GM10266 (cell line): ENCODE data around the gene BABAM2.

Experiments
- DNase-seq: peaks from one replicate; pipeline ENCODE4 v3.0.0; 2012; ENCODE audit errors: extremely low spot score
- TF ChIP-seq, protein P1 (sequence below): IDR thresholded peaks from 2 replicates; pipeline ENCODE4 v1.5.1; 2012; ENCODE audit warnings: mild to moderate bottlenecking, low read depth; ENCODE audit not compliant: control insufficient read depth, insufficient read depth; ENCODE audit errors: missing control alignments

BABAM2 gene

DNA sequence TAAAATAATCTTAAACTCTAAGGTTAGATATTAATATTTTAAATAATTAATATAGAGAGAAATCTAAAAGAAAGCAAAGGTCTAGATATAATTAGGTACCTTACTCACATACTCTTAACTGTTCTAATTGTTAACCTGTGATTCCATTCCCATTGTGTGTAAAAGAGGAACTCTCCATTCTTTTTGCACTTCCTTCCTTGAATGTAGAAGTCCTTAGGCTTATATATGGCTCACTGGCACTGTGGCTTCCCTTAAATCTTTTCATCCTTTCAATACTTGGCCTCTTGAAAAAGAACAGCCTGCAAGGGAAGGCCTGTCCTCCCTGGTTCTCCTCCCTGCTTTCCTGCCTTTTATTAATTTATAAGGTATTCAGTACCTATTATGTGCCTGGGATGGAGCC is 319.3 kb downstream of the BABAM2 start:
- TF ChIP-seq, protein P1, sequence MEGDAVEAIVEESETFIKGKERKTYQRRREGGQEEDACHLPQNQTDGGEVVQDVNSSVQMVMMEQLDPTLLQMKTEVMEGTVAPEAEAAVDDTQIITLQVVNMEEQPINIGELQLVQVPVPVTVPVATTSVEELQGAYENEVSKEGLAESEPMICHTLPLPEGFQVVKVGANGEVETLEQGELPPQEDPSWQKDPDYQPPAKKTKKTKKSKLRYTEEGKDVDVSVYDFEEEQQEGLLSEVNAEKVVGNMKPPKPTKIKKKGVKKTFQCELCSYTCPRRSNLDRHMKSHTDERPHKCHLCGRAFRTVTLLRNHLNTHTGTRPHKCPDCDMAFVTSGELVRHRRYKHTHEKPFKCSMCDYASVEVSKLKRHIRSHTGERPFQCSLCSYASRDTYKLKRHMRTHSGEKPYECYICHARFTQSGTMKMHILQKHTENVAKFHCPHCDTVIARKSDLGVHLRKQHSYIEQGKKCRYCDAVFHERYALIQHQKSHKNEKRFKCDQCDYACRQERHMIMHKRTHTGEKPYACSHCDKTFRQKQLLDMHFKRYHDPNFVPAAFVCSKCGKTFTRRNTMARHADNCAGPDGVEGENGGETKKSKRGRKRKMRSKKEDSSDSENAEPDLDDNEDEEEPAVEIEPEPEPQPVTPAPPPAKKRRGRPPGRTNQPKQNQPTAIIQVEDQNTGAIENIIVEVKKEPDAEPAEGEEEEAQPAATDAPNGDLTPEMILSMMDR = no peak

GRCh38 chr2:28210535-28210934 is 320.0 kb downstream of the BABAM2 start:
- TF ChIP-seq, protein P1 = no peak
- no peak for DNase-seq

More for the DNA sequence above, 319.3 kb downstream of the BABAM2 start:
- DNase-seq = no peak

DNA sequence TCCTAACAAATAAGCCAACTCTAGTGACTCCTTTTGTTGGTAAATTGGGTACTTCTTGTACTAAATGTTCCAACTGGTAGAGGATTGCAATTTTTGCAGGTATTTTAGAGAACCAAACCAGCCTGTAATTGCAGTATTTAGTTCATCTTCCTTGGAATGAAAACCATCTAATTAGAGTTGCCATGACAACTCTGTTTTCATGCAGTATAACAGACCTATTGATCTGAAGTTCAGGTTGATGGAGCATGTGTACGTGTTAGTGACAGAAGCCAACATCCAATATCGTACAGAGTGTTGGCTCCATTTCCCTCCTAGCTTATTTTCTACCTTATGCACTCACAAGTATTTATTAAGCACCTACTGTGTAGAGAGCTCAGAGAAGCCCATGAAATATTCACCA is 325.8 kb downstream of the BABAM2 start:
- no peak for DNase-seq
- TF ChIP-seq, protein P1 = no peak

GRCh38 chr2:28217042-28217740 is 326.7 kb downstream of the BABAM2 start:
- TF ChIP-seq, protein P1 = no peak
- DNase-seq = no peak

DNA sequence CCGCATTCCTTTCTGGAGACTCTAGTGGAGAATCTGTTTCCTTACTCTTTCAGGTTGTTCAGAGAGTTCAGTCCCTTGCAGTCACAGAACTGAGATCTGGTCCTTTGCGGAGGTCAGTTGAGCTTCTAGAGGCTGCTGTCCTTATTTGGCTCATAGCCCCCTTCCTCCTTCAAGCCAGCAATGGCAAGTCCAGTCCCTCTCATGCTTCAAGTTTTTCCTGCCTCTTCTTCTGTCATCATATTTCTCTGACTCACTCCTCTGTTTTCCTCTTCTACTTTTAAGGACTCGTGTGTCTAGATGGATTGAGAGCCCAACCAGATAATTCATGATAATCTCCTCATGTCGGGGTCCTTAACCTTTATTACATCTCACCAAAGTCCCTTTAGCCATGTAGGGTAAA is 328.6 kb downstream of the BABAM2 start:
- TF ChIP-seq, protein P1 = no peak
- no peak for DNase-seq

DNA sequence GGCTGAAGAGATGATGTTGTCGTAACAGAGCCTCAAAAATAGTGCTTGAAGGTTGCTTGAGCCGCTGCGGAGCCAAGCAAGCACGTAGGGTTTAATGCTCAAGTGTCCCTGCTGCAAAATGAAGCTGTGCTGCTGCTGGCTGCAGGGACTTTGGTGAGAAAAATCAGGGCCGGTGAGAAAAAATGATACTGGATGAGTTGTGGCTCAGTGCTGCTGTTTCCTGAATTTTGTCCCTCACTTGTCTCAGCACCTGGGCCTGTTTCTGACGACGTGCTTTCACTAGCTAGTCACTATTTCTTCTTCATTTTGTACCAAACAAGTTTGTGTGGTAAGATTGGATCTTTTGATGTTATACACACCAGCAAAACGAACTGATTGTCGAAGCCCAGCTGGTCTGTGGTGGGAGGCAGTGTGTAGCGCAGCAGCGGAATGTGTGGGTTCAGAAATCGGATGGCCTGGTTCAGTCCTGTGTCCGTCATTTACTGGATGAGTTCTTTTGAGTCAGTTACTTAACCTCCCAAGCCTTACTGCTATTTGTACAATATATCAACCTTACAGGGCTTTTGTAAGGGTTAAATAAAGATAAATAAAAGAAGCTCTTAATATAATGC is 329.3 kb downstream of the BABAM2 start:
- no peak for DNase-seq
- TF ChIP-seq, protein P1 = no peak

DNA sequence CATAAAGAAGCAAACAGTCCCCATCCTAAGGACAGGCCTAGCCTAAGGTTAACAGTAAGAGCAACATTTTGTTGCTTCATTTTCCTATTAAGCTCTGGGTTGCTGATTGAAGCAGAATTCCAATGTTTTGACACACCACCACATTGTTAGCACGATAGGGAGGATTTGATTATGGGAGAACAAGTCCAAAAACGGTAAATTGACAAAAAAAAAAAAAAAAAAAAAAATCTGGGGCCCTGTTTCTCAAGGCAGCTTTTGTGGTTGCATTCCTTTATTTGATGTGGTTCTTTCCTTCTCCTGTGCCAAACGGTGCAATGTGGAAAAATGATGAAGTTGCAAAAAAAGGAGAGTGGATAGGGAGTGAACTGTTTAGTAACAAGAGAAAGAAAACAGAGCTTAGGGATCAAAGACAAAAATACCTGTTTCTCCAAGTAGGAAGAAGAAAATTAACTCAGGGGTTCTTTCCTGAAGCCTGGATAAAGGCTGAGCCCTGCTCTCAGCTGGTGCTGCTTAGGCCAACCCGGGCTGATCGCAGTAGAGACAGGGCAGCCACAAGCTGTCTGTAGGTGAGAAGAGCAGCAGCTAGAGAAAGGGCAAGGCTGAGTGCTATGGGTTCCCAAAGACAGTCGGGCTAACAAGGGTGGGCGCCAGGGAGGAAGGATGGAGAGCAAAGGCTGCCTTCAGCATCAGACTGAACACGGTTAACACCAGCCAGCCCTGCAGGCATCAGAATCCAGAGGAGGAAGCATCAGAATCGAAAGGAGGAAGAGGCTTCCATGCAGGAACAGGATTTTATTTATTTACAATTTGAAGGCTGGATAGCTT is 334.3 kb downstream of the BABAM2 start:
- TF ChIP-seq, protein P1 = no peak
- DNase-seq = no peak
